Neural crest cell (in vitro differentiated cells): Measurements from ENCODE around the gene OR11A1. TPM values are rescaled to one million over a fixed set of nuclear protein-coding genes. Genes with fewer than 3 reads are reported as not detected.

Experiments used
- DNase-seq: peaks from one replicate; pipeline ENCODE4 v3.0.0; 2021; ENCODE audit warnings: low read depth, mixed read lengths, low spot score
- H3K27ac Mint-ChIP-seq: one replicate; pipeline ENCODE4 v1.8.0; 2021; ENCODE audit warnings: mild to moderate bottlenecking, mixed read lengths; ENCODE audit not compliant: unreplicated experiment
- H3K27me3 Mint-ChIP-seq: 2 replicates; pipeline ENCODE4 v1.8.0; 2021; ENCODE audit warnings: low read depth, mild to moderate bottlenecking, mixed read lengths
- H3K36me3 Mint-ChIP-seq: 2 replicates; pipeline ENCODE4 v1.8.0; 2021; ENCODE audit warnings: low read depth, mild to moderate bottlenecking, mixed read lengths
- H3K4me1 Mint-ChIP-seq: 2 replicates; pipeline ENCODE4 v1.8.0; 2021; ENCODE audit warnings: mixed read lengths
- H3K4me3 Mint-ChIP-seq: one replicate; pipeline ENCODE4 v1.8.0; 2021; ENCODE audit warnings: mild to moderate bottlenecking, mixed read lengths
- H3K9me3 Mint-ChIP-seq: 2 replicates; pipeline ENCODE4 v1.8.0; 2021; ENCODE audit warnings: mixed read lengths
- CTCF ChIP-seq: fragments of 200-600 bp; sonication (generic); conservative IDR thresholded peaks from 2 replicates; pipeline ENCODE4 v1.5.0; 2021; ENCODE audit warnings: antibody characterized with exemption, mild to moderate bottlenecking
- total RNA-seq: library from RNA; stranded (reverse); gene quantifications from 2 replicates; pipeline ENCODE4 v1.2.1, GENCODE V29; 2021

OR11A1 gene
- total RNA-seq, 1 donor from 2014 or later: not detected

- DNase-seq: no peak
- Mint-ChIP-seq H3K4me1 (no peaks in the 10 kb centered on the region), H3K27ac (no peak overlapping the region), H3K4me3 (no peak overlapping the region), H3K9me3 (peaks cover 8% of the 10 kb centered on the region), H3K36me3 (no peaks in the 10 kb centered on the region), H3K27me3 (no peaks in the 10 kb centered on the region)
- no peak for TF ChIP-seq CTCF
Measured at GRCh38 chr6:29483186-29483585, 26.3 kb upstream of the OR11A1 start.

GRCh38 chr6:29479560-29479959, 22.7 kb upstream of the OR11A1 start:
- Mint-ChIP-seq H3K4me3 (no peak overlapping the region), H3K27ac (no peak overlapping the region), H3K9me3 (peaks cover 10% of the 10 kb centered on the region), H3K4me1 (no peaks in the 10 kb centered on the region), H3K27me3 (no peaks in the 10 kb centered on the region), H3K36me3 (no peaks in the 10 kb centered on the region)
- no peak for DNase-seq
- TF ChIP-seq CTCF: no peak

- Mint-ChIP-seq H3K4me3 (no peak overlapping the region), H3K27ac (no peak overlapping the region), H3K4me1 (no peaks in the 10 kb centered on the region), H3K36me3 (no peaks in the 10 kb centered on the region), H3K27me3 (no peaks in the 10 kb centered on the region), H3K9me3 (peaks cover 10% of the 10 kb centered on the region)
- DNase-seq: no peak
- no peak for TF ChIP-seq CTCF
Measured at GRCh38 chr6:29478740-29479139, 21.9 kb upstream of the OR11A1 start.

GRCh38 chr6:29477923-29478450, 21.1 kb upstream of the OR11A1 start:
- Mint-ChIP-seq H3K9me3 (peaks cover 10% of the 10 kb centered on the region), H3K4me1 (no peaks in the 10 kb centered on the region), H3K27ac (no peak overlapping the region), H3K27me3 (peaks cover 2% of the 10 kb centered on the region), H3K36me3 (no peaks in the 10 kb centered on the region), H3K4me3 (no peak overlapping the region)
- no peak for DNase-seq
- TF ChIP-seq CTCF: no peak

- TF ChIP-seq CTCF: no peak
- Mint-ChIP-seq H3K4me1 (no peaks in the 10 kb centered on the region), H3K27me3 (peaks cover 3% of the 10 kb centered on the region), H3K36me3 (no peaks in the 10 kb centered on the region), H3K9me3 (peaks cover 2% of the 10 kb centered on the region), H3K4me3 (no peak overlapping the region), H3K27ac (no peak overlapping the region)
- no peak for DNase-seq
Measured at GRCh38 chr6:29474996-29475395, 18.1 kb upstream of the OR11A1 start.

GRCh38 chr6:29466241-29466640, 9.4 kb upstream of the OR11A1 start:
- no peak overlapping the region for H3K4me3 Mint-ChIP-seq
- no peak for TF ChIP-seq CTCF
- no peaks in the 10 kb centered on the region for H3K27me3 Mint-ChIP-seq
- H3K36me3 Mint-ChIP-seq: no peaks in the 10 kb centered on the region
- DNase-seq: no peak
- no peaks in the 10 kb centered on the region for H3K4me1 Mint-ChIP-seq
- H3K9me3 Mint-ChIP-seq: no peaks in the 10 kb centered on the region
- H3K27ac Mint-ChIP-seq: no peak overlapping the region
